Brain microvascular endothelial cell (primary cell): Measurements from ENCODE around the gene CPEB1.
"Not testable (repeated sequence)": the region's sequence is repeated elsewhere in the genome, so short reads cannot be mapped to it uniquely, and the experiment has no call there.

Experiments
- DNase-seq: peaks from one replicate; pipeline ENCODE4 v3.0.0-alpha.2; 2020
- H3K27ac ChIP-seq: fragments of 250-450 bp; sonication (Bioruptor Pico); 2 replicates; pipeline ENCODE4 v1.5.1; 2020; ENCODE audit warnings: mild to moderate bottlenecking, moderate library complexity
- H3K27me3 ChIP-seq: fragments of 250-450 bp; sonication (Bioruptor Pico); replicated peaks from 2 replicates; pipeline ENCODE4 v1.5.1; 2020; ENCODE audit warnings: mild to moderate bottlenecking
- H3K36me3 ChIP-seq: fragments of 250-450 bp; sonication (Bioruptor Pico); replicated peaks from 2 replicates; pipeline ENCODE4 v1.5.1; 2020; ENCODE audit warnings: mild to moderate bottlenecking
- H3K4me3 ChIP-seq: 2 replicates; pipeline ENCODE4 v1.5.1; 2011; ENCODE audit warnings: low read depth, mild to moderate bottlenecking, control low read depth, low read length, moderate library complexity
- CTCF ChIP-seq: IDR thresholded peaks from 2 replicates; pipeline ENCODE4 v1.5.1; 2011; ENCODE audit warnings: low read depth, mild to moderate bottlenecking, moderate library complexity, low read length, control low read depth, inconsistent platforms; ENCODE audit errors: missing control alignments
- in situ Hi-C: cut with HindIII; loops from 2 replicates; pipeline ENCODE4 v1.10.0; 2017; ENCODE audit warnings: low sequenced_read_pairs, low pct_ligation_motif_present

Gene CPEB1

GRCh38 chr15:82535566-82536408 is 111.4 kb downstream of the CPEB1 start:
- no peak for DNase-seq
- no peak overlapping the region for H3K4me3 ChIP-seq
- in situ Hi-C loops: no loop called here
- TF ChIP-seq CTCF: no peak
- peaks cover 50% of the 10 kb centered on the region for H3K36me3 ChIP-seq
- H3K27me3 ChIP-seq: no peaks in the 10 kb centered on the region
- no peak overlapping the region for H3K27ac ChIP-seq

- peaks cover 50% of the 10 kb centered on the region for H3K36me3 ChIP-seq
- H3K27ac ChIP-seq, DNase-seq, H3K4me3 ChIP-seq, in situ Hi-C loops, H3K27me3 ChIP-seq: not testable (repeated sequence)
These were observed 112.0 kb downstream of the CPEB1 start for GRCh38 chr15:82535151-82535550.

GRCh38 chr15:82534457-82534861 is 112.7 kb downstream of the CPEB1 start:
- H3K27me3 ChIP-seq, in situ Hi-C loops: not testable (repeated sequence)

GRCh38 chr15:82533801-82534200 is 113.4 kb downstream of the CPEB1 start:
- Histone ChIP-seq H3K27ac (no peak overlapping the region), H3K36me3 (peaks cover 41% of the 10 kb centered on the region), H3K27me3 (no peaks in the 10 kb centered on the region), H3K4me3 (no peak overlapping the region)
- no peak for TF ChIP-seq CTCF
- in situ Hi-C loops: no loop called here
- no peak for DNase-seq

More at GRCh38 chr15:82534457-82534861, 112.7 kb downstream of the CPEB1 start:
- peaks cover 45% of the 10 kb centered on the region for H3K36me3 ChIP-seq
- DNase-seq, H3K4me3 ChIP-seq, H3K27ac ChIP-seq: not testable (repeated sequence)

- in situ Hi-C loops: no loop called here
- H3K36me3 ChIP-seq: peaks cover 33% of the 10 kb centered on the region
- DNase-seq: no peak
- H3K4me3 ChIP-seq: no peak overlapping the region
- no peak overlapping the region for H3K27ac ChIP-seq
- no peak for TF ChIP-seq CTCF
- no peaks in the 10 kb centered on the region for H3K27me3 ChIP-seq
These were observed 114.1 kb downstream of the CPEB1 start for GRCh38 chr15:82532991-82533481.

GRCh38 chr15:82532383-82532990 is 114.7 kb downstream of the CPEB1 start:
- in situ Hi-C loops: no loop called here
- no peak for DNase-seq
- Histone ChIP-seq H3K4me3 (no peak overlapping the region), H3K36me3 (peaks cover 28% of the 10 kb centered on the region), H3K27me3 (no peaks in the 10 kb centered on the region), H3K27ac (no peak overlapping the region)
- no peak for TF ChIP-seq CTCF
